ENCODE measurements around the gene VWA3A.

GRCh38 chr16:22086440-22086839 lies 5.9 kb upstream of the VWA3A start:
- TF ChIP-seq CTCF (IDR thresholded peaks at IDR 0.05; ENCODE audit: insufficient read depth, low read depth, low read length) = no peak
- no peak for TF ChIP-seq EZH2 (IDR thresholded peaks at IDR 0.05; ENCODE audit: insufficient read depth, low read length)
